ENCODE results near the gene ADAP2.

The ADAP2 gene

DNA sequence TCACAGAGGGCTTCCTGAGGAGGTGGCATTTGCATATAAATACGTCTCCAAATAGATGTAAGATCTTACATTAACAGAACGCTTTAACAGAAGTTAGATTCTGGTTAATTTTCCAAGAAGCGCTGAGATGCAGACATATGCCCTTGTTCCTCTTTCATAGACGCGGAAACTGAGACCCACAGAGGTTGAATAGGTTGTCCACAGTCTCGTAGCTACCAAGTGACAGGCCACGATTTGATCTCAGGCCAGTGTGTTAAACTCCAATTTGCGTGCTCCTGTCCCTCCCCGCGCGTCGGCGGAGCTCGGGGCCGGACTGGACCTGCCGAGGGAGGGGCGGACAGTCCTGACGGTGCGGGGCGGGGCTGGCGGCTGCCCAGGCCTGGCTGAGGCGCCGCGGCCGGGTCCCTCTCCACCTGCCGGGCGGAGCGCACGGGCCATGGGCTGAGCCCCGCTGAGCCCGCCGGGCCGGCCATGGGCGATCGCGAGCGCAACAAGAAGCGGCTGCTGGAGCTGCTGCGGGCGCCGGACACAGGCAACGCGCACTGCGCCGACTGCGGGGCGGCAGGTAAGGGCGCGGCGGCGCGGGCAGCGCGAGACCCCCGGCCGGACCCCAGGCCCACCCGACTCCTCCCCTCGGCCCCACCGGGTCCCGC is at the start of gene ADAP2:
Gene ADAP2, plus strand, starts transcription at position 402 of the 653 bp plus-strand sequence. Its CDS starts 70 bp downstream, at position 472.
- TF ChIP-seq, protein P1, sequence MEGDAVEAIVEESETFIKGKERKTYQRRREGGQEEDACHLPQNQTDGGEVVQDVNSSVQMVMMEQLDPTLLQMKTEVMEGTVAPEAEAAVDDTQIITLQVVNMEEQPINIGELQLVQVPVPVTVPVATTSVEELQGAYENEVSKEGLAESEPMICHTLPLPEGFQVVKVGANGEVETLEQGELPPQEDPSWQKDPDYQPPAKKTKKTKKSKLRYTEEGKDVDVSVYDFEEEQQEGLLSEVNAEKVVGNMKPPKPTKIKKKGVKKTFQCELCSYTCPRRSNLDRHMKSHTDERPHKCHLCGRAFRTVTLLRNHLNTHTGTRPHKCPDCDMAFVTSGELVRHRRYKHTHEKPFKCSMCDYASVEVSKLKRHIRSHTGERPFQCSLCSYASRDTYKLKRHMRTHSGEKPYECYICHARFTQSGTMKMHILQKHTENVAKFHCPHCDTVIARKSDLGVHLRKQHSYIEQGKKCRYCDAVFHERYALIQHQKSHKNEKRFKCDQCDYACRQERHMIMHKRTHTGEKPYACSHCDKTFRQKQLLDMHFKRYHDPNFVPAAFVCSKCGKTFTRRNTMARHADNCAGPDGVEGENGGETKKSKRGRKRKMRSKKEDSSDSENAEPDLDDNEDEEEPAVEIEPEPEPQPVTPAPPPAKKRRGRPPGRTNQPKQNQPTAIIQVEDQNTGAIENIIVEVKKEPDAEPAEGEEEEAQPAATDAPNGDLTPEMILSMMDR (conservative IDR thresholded peaks at IDR 0.05; ENCODE audit: low read depth), result no peak
- POLR2A ChIA-PET (ENCODE audit: low non-redundant PET), result interaction anchor here (0.6 kb wide), 1 partner anchor 14 kb away, joined by 3 read pairs; no protein-coding TSS in a partner anchor
- CTCF ChIA-PET, result no interaction called here
- peak; percentile 23 for DNase-seq (ENCODE audit: low spot score)
- no peak within 1 kb of the TSS for H3K27ac ChIP-seq

GRCh38 chr17:30886187-30886586 is 35.6 kb upstream of the ADAP2 start:
- TF ChIP-seq, protein P1 (conservative IDR thresholded peaks at IDR 0.05; ENCODE audit: low read depth), result no peak
- ChIA-PET POLR2A (ENCODE audit: low non-redundant PET) (interaction anchor here (0.7 kb wide), 1 partner anchor 20 kb away, joined by 6 read pairs; no protein-coding TSS in a partner anchor), CTCF (no interaction called here)
- no peak overlapping the region for H3K27ac ChIP-seq
- DNase-seq (ENCODE audit: low spot score), result no peak

DNA sequence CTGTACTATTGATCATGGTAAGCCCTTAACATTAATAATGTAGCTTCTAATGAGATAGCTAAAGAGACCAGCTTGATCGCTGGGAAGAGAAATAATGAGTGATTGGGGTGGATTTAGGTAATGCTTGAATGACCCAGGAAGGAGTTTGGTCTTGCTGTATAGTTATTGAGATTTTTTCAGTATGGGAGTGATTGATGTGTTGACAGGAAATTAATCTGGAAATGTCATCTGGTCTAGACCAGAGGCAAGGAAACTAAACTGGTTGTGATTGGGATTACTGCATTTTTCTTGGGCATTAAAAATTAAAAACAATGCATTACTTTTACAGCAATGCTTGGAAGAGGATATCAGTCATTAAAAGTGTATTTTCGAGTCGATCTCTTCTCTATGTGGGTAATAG is 27.5 kb upstream of the ADAP2 start:
- POLR2A ChIA-PET (ENCODE audit: low non-redundant PET), result no interaction called here

DNA sequence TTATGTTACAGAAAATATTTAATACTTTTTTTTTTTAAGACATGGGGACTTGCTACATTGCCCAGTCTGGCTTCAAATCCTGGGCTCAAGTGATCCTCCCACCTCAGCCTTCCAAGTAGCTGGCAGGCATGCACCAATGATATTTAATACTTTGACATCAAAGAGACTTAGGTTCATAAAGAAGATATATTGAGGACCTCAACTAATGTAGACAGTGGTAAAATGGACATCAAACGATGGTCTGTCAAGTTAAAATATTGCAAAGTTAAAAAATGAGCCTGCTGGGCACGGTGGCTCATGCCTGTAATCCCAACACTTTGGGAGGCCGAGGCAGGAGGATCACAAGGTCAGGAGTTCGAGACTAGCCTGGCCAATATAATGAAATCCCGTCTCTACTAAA is 24.4 kb upstream of the ADAP2 start:
- TF ChIP-seq, protein P1 (conservative IDR thresholded peaks at IDR 0.05; ENCODE audit: low read depth), result no peak
- no peak overlapping the region for H3K27ac ChIP-seq
- DNase-seq (ENCODE audit: low spot score), result no peak
- ChIA-PET CTCF (no interaction called here), POLR2A (ENCODE audit: low non-redundant PET) (no interaction called here)

More for the DNA sequence above, 27.5 kb upstream of the ADAP2 start:
- CTCF ChIA-PET, result no interaction called here
- DNase-seq (ENCODE audit: low spot score), result no peak
- H3K27ac ChIP-seq, result no peak overlapping the region
- TF ChIP-seq, protein P1 (conservative IDR thresholded peaks at IDR 0.05; ENCODE audit: low read depth), result no peak

- CTCF ChIA-PET, result no interaction called here
- POLR2A ChIA-PET (ENCODE audit: low non-redundant PET), result no interaction called here
- peak; percentile 16 for DNase-seq (ENCODE audit: low spot score)
- H3K27ac ChIP-seq, result peak overlapping the region; percentile 86
- TF ChIP-seq, protein P1 (conservative IDR thresholded peaks at IDR 0.05; ENCODE audit: low read depth), result no peak
Measured at GRCh38 chr17:30905742-30906100, 16.0 kb upstream of the ADAP2 start.

DNA sequence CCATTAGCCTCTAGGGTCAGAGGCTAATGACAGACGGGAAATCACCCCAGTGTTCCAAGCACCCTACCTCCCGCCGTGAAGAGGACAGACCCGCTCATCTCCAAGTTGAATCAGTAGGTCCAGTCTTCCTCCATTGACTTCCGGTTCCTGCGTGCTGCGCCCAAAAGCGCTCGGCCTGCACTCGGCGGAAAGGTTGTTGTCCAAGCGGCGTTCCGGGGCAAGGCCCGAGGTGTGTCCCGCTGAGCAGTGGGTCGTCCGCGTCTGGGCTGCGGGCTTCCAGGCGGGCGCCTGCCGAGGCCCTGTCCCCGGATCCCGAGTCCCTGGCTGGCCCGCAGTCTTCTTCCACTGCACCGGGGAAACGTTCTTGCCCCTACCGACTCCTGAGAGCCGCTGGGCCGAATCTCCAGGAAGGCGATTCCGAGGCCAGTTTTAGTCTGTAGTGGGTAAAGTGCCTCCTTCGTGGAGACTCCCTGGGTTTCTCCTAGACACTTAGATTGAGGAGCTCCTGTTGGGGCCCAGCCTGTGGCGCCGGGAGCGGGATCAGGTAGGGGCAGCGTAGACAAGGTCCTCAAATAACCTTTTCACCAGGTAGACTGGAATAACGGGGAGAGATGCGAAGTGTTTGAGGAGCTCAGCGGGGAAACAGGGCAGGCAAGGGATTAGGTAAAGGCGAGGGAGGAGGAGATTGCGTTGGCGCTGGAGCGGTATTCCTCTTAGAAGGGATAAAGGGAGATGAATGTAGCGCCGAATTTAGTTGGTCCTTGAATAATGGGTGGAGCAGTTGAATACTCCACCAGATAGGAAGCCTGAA is 15.4 kb upstream of the ADAP2 start, which contains the start of gene TEFM:
Gene TEFM, minus strand, starts transcription at position 138 of the 811 bp plus-strand sequence. Its CDS starts 40 bp downstream, at position 98.
- peak within 1 kb of the TSS; percentile 86 for H3K27ac ChIP-seq
- POLR2A ChIA-PET (ENCODE audit: low non-redundant PET), result interaction anchor here (0.5 to 1.6 kb wide), 3 partner anchors 21 to 102 kb away, joined by 3 to 9 read pairs (median 6); partner anchors contain the start of gene RNF135
- CTCF ChIA-PET, result no interaction called here
- TF ChIP-seq, protein P1 (conservative IDR thresholded peaks at IDR 0.05; ENCODE audit: low read depth), result no peak
- peak; percentile 86 for DNase-seq (ENCODE audit: low spot score)

Data from RWPE1 (cell line).